BJ (cell line): ENCODE data around the gene MAD2L1. TPM values are rescaled to one million over a fixed set of nuclear protein-coding genes. Genes with fewer than 3 reads are reported as not detected.
A peak's percentile ranks its signal among the peaks of the same experiment; 100 is the strongest.

ENCODE experiments used
- CTCF ChIA-PET: fragments of 350-600 bp; formaldehyde crosslinking; extraction: SDS; loops from one replicate; lab custom pipeline; 2021; ENCODE audit warnings: antibody characterized with exemption, inconsistent platforms; lab: Yijun Ruan, JAX
- POLR2A ChIA-PET: fragments of 300-600 bp; sonication (Branson Sonifier 250); formaldehyde crosslinking; extraction: SDS; loops from one replicate; lab custom pipeline; 2021; ENCODE audit warnings: antibody characterized with exemption; lab: Charles Lee
- DNase-seq: peaks from one replicate; pipeline ENCODE4 v3.0.0-alpha.2; 2011; ENCODE audit warnings: low read depth
- H3K27me3 ChIP-seq: 2 replicates; pipeline ENCODE4 v1.6.0; 2011; ENCODE audit warnings: low read length; ENCODE audit not compliant: control insufficient read depth, insufficient read depth
- H3K36me3 ChIP-seq: 2 replicates; pipeline ENCODE4 v1.5.1; 2011; ENCODE audit warnings: low read length; ENCODE audit not compliant: control insufficient read depth, insufficient read depth
- H3K4me3 ChIP-seq: 2 replicates; pipeline ENCODE4 v1.5.1; 2011; ENCODE audit warnings: low read depth, mild to moderate bottlenecking, control low read depth, low read length
- polyA plus RNA-seq: library from polyadenylated mRNA; depleted of rRNA; stranded (reverse); fragments of >200 nt; gene quantifications from 2 replicates; pipeline ENCODE4 v1.2.3, GENCODE V29; 2011
- TF ChIP-seq, protein P1 (sequence below): IDR thresholded peaks from 2 replicates; pipeline ENCODE4 v1.5.1; 2011; ENCODE audit warnings: low read depth, mild to moderate bottlenecking, control low read depth, inconsistent platforms, low read length, moderate library complexity; ENCODE audit not compliant: insufficient read depth

The MAD2L1 gene
- polyA plus RNA-seq, 1 experiment: 27.0 TPM

DNA sequence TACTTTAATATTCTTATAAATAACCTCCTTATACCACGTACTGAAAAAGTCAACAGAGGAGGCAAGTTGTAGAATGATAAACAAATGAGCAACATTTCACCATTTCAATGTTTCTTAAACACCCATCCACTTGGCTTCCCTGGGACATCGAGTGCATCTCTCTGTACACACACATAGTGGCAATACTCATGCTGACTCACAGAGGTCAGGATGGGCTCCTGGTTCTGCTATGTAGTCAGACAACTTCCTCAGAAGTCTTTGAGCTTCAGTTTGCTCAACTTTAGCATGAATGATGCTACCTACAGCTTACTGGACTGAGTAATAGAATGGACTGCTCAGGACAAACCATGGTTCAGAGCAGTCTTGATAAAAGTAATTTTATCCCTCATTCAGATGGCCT is 56.9 kb downstream of the MAD2L1 start:
- Histone ChIP-seq H3K36me3 (no peaks in the 10 kb centered on the region), H3K27me3 (no peaks in the 10 kb centered on the region), H3K4me3 (no peak overlapping the region)
- CTCF ChIA-PET: interaction anchor here (0.9 to 1.3 kb wide), 2 partner anchors 12 to 14 kb away, joined by 3 read pairs; no protein-coding TSS in a partner anchor
- DNase-seq: no peak
- POLR2A ChIA-PET: no interaction called here
- TF ChIP-seq, protein P1, sequence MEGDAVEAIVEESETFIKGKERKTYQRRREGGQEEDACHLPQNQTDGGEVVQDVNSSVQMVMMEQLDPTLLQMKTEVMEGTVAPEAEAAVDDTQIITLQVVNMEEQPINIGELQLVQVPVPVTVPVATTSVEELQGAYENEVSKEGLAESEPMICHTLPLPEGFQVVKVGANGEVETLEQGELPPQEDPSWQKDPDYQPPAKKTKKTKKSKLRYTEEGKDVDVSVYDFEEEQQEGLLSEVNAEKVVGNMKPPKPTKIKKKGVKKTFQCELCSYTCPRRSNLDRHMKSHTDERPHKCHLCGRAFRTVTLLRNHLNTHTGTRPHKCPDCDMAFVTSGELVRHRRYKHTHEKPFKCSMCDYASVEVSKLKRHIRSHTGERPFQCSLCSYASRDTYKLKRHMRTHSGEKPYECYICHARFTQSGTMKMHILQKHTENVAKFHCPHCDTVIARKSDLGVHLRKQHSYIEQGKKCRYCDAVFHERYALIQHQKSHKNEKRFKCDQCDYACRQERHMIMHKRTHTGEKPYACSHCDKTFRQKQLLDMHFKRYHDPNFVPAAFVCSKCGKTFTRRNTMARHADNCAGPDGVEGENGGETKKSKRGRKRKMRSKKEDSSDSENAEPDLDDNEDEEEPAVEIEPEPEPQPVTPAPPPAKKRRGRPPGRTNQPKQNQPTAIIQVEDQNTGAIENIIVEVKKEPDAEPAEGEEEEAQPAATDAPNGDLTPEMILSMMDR: no peak

DNA sequence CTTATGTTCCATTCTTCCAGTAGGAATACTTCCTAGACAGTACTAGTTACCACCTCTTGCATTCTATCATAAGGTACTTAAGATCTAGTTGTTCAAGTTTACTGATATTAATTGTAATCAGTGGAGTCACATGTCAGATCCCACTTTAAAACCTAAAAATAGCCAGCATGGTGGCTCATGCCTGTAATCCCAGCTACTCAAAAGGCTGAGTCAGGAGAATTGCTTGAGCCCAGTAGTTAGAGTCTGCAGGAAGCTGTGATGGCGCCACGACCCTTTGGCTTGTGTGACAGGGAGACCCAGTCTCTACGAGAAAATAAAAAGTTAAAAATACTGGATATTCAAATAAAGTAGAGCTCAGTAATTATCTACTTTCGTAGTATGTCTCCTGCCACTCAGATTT is 57.7 kb downstream of the MAD2L1 start:
- no peaks in the 10 kb centered on the region for H3K36me3 ChIP-seq
- TF ChIP-seq, protein P1: no peak
- CTCF ChIA-PET: interaction anchor here (0.9 to 1.3 kb wide), 2 partner anchors 13 to 15 kb away, joined by 3 read pairs; no protein-coding TSS in a partner anchor
- POLR2A ChIA-PET: no interaction called here
- H3K27me3 ChIP-seq: no peaks in the 10 kb centered on the region
- H3K4me3 ChIP-seq: no peak overlapping the region
- DNase-seq: no peak

DNA sequence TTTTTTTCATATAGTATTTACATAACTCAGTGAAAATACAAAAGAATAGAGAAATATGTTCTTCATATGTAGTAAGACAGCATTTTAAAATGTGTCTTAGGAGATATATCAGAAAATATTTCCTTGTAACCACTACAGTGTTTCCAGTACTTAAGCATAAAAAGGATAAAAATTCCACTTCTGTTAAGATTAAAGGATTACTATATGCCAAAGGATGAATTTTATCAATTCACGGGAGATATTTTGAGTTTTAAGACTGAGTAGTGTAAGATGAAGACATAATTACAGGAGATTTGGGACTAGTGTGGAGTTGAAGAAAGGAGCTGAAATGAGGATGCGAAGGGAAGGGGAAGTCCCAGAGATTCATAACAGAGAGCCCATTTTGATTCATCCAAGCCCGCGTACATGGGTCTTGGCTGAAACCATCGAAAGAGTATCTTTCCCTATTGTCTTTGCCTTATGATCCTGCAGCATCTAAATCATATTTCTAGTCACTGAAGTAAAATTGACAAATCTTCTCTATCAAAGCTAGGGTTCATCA is 58.7 kb downstream of the MAD2L1 start:
- no peaks in the 10 kb centered on the region for H3K36me3 ChIP-seq
- TF ChIP-seq, protein P1: no peak
- ChIA-PET CTCF (interaction anchor here (1.2 kb wide), 1 partner anchor 13 kb away, joined by 3 read pairs; no protein-coding TSS in a partner anchor), POLR2A (interaction anchor here (0.6 kb wide), 1 partner anchor 38 kb away, joined by 23 read pairs; no protein-coding TSS in a partner anchor)
- no peaks in the 10 kb centered on the region for H3K27me3 ChIP-seq
- H3K4me3 ChIP-seq: no peak overlapping the region
- DNase-seq: no peak

DNA sequence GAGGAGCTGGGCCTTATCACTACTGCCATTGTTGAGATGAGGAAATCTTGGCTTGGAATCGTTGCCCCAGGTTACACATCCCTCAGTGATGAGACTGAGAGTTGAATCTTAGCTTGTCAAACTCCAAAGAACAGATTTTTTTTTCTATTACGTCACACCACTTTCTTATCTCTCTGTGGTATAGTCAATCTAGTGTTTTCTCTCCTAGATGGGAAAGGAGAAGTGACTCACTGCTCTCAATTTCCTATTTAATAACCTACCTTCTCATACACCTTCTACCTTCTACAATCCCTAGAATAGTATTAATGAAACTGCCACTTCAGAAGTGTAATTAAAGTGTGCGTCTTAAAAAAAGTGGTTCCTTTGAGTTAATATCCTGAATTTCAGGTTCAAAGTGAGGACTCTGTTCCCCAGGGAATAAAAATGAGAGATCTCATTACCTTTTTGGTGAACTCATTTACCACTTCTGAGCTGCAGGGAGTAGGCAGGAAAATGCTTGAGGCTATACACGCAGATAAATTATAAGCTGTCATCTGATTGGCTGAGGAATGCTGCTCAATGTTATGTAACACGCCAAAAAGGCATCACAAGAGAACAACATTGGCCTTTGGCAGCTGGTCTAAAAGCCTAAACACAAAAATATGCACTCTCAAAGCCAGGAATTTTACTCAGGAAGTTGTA is 59.3 kb downstream of the MAD2L1 start:
- TF ChIP-seq, protein P1: no peak
- H3K27me3 ChIP-seq: no peaks in the 10 kb centered on the region
- ChIA-PET CTCF (interaction anchor here (1.2 kb wide), 1 partner anchor 14 kb away, joined by 3 read pairs; no protein-coding TSS in a partner anchor), POLR2A (no interaction called here)
- no peaks in the 10 kb centered on the region for H3K36me3 ChIP-seq
- DNase-seq: peak; percentile 63
- H3K4me3 ChIP-seq: no peak overlapping the region
